ENCODE results near the gene NCKAP5. TPM values are rescaled to one million over a fixed set of nuclear protein-coding genes. Genes with fewer than 3 reads are reported as not detected.

The NCKAP5 gene
- total and polyA plus RNA-seq, 9 of the 15 experiments (the other 6 are each of a cell fraction or from before 2014, with no cell fraction given) = not detected

GRCh38 chr2:133500917-133501316, 67.3 kb downstream of the NCKAP5 start:
- WGBS (ENCODE audit: insufficient coverage, low coverage, missing lambda C conversion rate) = 0% methylated on average over 6 of the region's 6 CpGs
- FAIRE-seq = no peak
- H3K9me1 ChIP-seq (ENCODE audit: control insufficient read depth, insufficient read depth, low read length) = no peaks in the 10 kb centered on the region
- intact Hi-C loops (cut with micrococcal nuclease) = no loop called here
- no peaks in the 10 kb centered on the region for H3K27me3 ChIP-seq (ENCODE audit: control insufficient read depth in 2 of 2, insufficient read depth in 2 of 2, low read length in 2 of 2)
- H3K36me3 ChIP-seq (ENCODE audit: control insufficient read depth, insufficient read depth, low read length) = no peaks in the 10 kb centered on the region
- H3K9ac ChIP-seq (ENCODE audit: insufficient read depth in 1 of 2, low read depth in 2 of 2, low read length in 2 of 2) = no peak overlapping the region
- H3K27ac ChIP-seq (ENCODE audit: extremely low read depth, low read depth, low read length) = no peak overlapping the region
- no peak overlapping the region for H2AFZ ChIP-seq (ENCODE audit: low read depth, low read length)
- no peaks in the 10 kb centered on the region for H3K9me3 ChIP-seq (replicated peaks; ENCODE audit: control insufficient read depth, insufficient read depth, low read depth, low read length)
- ChIA-PET CTCF (ENCODE audit: low intra/inter-chr PET ratio) (no interaction called here), POLR2A (interaction anchor here (0.9 kb wide), 1 partner anchor 17 kb away, joined by 3 read pairs; no protein-coding TSS in a partner anchor)
- no peak for ATAC-seq
- in situ Hi-C loops (cut with MboI) = loop anchor here (10.0 kb wide), 1 partner anchor 994 kb away; no protein-coding TSS in a partner anchor
- no TSS peak for BruUV-seq (replicated peaks)
- DNase-seq (ENCODE audit: extremely low read depth in 1 of 4, low spot score in 3 of 4) = no peak
- no peaks in the 10 kb centered on the region for H4K20me1 ChIP-seq (replicated peaks; ENCODE audit: control insufficient read depth, insufficient read depth, low read length)
- no peaks in the 10 kb centered on the region for H3K79me2 ChIP-seq (ENCODE audit: control insufficient read depth, insufficient read depth, low read length)
- H3K4me1 ChIP-seq (replicated peaks in 1 of 2; ENCODE audit: control insufficient read depth in 2 of 2, insufficient read depth in 2 of 2, low read length in 2 of 2) = no peaks in the 10 kb centered on the region
- H3K4me2 ChIP-seq (ENCODE audit: insufficient read depth, low read length) = no peak overlapping the region
- H3K4me3 ChIP-seq = no peak overlapping the region
- TF ChIP-seq, protein P1, sequence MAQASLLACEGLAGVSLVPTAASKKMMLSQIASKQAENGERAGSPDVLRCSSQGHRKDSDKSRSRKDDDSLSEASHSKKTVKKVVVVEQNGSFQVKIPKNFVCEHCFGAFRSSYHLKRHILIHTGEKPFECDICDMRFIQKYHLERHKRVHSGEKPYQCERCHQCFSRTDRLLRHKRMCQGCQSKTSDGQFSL (CRISPR knock-in tag; IDR thresholded peaks at IDR 0.05) = no peak
- TF ChIP-seq, protein P1 (tag; IDR thresholded peaks at IDR 0.05) = no peak
- no peak for TF ChIP-seq ZNF79 (CRISPR knock-in tag; IDR thresholded peaks at IDR 0.05; ENCODE audit: low read depth)
- TF ChIP-seq TAF15 (IDR thresholded peaks at IDR 0.05; ENCODE audit: low read depth, low read length) = no peak
- TF ChIP-seq CHD7 (IDR thresholded peaks at IDR 0.05; ENCODE audit: low read depth, low read length) = no peak
- TF ChIP-seq CHAMP1 (IDR thresholded peaks at IDR 0.05) = no peak

Data from K562 (cell line).